Mononuclear cell (primary cell): ENCODE measurements around the gene FSD1. TPM values are rescaled to one million over a fixed set of nuclear protein-coding genes. Genes with fewer than 3 reads are reported as not detected.

Experiments
- H3K27me3 ChIP-seq: 2 replicates; pipeline ENCODE4 v1.6.0; 2011; ENCODE audit warnings: low read length, control low read depth; ENCODE audit not compliant: insufficient read depth
- H3K4me1 ChIP-seq: 2 replicates; pipeline ENCODE4 v1.5.1; 2011; ENCODE audit warnings: mild to moderate bottlenecking, low read length, control low read depth; ENCODE audit not compliant: insufficient read depth
- H3K4me3 ChIP-seq: 2 replicates; pipeline ENCODE4 v1.5.1; 2011; ENCODE audit warnings: mild to moderate bottlenecking, low read length, moderate library complexity
- H3K9me3 ChIP-seq: 2 replicates; pipeline ENCODE4 v1.5.1; 2011; ENCODE audit warnings: low read depth, mild to moderate bottlenecking, control low read depth, low read length
- total RNA-seq: library from RNA; depleted of rRNA; stranded (reverse); fragments of >200 nt; gene quantifications from one replicate; pipeline ENCODE4 v1.2.3, GENCODE V29; 2012

The FSD1 gene
- total RNA-seq, 1 donor: 0.73 TPM

DNA sequence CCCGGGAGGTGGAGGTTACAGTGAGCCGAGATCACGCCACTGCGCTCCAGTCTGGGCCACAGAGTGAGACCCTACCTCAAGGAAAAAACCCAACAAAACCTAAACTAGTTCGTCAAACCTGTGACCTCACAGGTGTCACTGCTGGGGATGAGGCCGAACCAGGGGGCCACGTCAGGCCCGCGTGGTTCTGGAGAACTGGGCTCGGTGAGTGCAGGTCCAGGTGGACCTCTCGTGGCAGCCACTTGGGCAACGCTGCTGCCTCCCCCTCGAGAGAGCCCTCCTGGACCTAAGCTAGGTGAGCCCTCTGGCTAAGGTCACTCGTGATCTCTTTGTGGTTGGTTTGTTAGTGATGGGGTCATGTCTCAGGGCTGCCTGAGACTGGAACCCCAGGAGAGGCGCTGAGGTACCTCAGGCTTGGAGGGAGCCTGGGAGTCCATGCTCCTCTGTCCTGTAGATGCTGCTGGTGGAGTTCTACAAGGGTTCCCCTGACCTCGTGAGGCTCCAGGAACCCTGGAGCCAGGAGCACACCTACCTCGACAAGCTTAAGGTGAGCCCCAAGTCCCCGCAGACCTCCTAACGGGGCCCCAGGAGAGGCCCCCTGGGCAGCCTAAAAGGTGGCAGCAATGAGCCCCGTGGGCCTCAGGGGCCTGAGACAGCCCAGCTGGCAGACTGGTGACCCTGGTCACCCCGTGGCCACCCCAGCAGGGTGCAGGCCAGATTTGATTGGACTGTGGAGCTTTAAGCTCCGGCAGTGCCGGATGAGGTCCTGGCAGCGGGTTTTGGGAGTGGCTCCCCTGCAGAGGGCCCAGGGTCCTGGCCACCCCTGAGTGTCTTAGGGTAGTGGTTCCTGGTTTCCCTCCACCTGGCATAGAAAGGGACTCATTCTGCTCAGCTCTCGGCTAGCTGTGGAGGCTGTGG is 54.6 kb downstream of the FSD1 start:
- Histone ChIP-seq H3K9me3 (no peaks in the 10 kb centered on the region), H3K4me1 (no peaks in the 10 kb centered on the region), H3K4me3 (no peak overlapping the region), H3K27me3 (no peaks in the 10 kb centered on the region)

GRCh38 chr19:4359627-4360000 is 55.2 kb downstream of the FSD1 start:
- Histone ChIP-seq H3K27me3 (no peaks in the 10 kb centered on the region), H3K4me3 (no peak overlapping the region), H3K4me1 (no peaks in the 10 kb centered on the region), H3K9me3 (no peaks in the 10 kb centered on the region)

DNA sequence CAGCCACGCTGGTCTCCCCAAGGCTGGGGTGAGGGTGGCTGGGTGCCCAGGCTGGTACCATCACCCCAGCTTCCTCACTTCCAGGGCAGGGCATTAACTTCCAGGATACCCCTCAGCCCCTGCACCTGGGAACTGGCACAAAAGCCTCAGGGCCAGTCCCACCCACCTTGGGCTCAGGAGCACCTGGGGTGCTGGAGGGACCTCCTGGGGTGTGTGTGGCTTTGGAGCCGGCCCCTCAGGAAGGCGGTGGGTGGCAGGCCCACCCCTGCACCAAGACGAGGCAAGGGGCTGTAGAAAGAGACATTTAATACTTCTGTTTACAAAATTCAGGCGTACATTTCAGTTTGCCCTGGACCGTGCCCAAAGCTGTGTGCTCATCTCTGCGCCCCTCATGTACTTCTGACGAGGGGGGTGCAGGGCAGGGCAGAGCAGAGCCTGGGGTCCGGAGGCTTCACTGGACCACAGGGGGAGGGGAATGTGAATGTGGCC is 55.7 kb downstream of the FSD1 start:
- H3K9me3 ChIP-seq: no peaks in the 10 kb centered on the region
- H3K4me1 ChIP-seq: no peaks in the 10 kb centered on the region

GRCh38 chr19:4360641-4361151 is 56.3 kb downstream of the FSD1 start:
- no peaks in the 10 kb centered on the region for H3K27me3 ChIP-seq

More for the DNA sequence above, 55.7 kb downstream of the FSD1 start:
- no peak overlapping the region for H3K4me3 ChIP-seq
- H3K27me3 ChIP-seq: no peaks in the 10 kb centered on the region

DNA sequence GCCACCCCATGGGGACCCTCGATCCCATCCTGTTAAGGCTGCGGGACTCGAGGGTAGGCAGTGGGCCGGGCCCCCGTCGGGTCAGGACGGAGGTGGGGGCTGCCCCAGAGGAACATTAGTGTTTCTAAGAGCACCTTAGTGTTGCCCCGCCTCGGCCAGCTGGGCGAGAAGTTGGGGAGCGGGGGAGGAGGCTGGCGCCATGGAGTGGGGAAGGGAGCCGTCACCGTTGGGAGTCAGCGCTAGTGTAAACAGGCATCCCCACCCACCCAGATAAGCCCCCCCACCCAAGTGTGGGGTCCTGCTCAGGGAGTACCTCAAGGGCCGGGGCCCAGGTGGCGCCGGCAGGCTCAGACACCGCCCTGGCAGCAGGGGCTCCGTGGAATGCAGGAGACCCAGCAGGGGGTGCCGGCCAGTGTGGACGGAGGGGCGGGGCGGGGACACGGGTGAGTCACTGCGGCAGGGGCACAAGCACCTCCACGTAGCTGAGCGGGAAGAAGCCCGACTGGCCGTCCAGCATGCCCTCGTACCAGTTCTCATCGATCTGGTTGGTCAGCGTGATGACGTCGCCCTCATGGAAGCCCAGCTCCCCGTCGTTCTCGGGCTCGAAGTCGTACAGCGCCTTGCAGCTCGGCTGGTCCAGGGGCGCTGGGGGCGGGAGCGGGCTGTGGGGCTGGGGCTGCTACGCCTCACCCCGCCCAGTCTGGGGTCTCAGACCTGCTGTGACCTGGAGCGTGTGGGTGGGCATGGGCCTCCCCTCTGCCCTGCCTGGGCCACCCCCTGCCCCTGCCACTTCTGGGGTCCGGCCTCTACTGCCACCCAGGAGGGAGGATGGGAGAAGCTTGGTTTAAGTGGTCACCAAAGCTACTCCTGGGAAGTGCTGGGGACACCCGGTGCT is 57.0 kb downstream of the FSD1 start:
- Histone ChIP-seq H3K4me3 (no peak overlapping the region), H3K27me3 (no peaks in the 10 kb centered on the region), H3K9me3 (no peaks in the 10 kb centered on the region), H3K4me1 (no peaks in the 10 kb centered on the region)

More at GRCh38 chr19:4360641-4361151, 56.3 kb downstream of the FSD1 start:
- H3K4me1 ChIP-seq: no peaks in the 10 kb centered on the region
- H3K9me3 ChIP-seq: no peaks in the 10 kb centered on the region
- no peak overlapping the region for H3K4me3 ChIP-seq

GRCh38 chr19:4362101-4362828 is 57.9 kb downstream of the FSD1 start:
- Histone ChIP-seq H3K4me1 (no peaks in the 10 kb centered on the region), H3K27me3 (no peaks in the 10 kb centered on the region), H3K9me3 (no peaks in the 10 kb centered on the region), H3K4me3 (no peak overlapping the region)

GRCh38 chr19:4362831-4363545 is 58.6 kb downstream of the FSD1 start:
- Histone ChIP-seq H3K4me1 (peaks cover 3% of the 10 kb centered on the region), H3K4me3 (no peak overlapping the region), H3K9me3 (no peaks in the 10 kb centered on the region), H3K27me3 (no peaks in the 10 kb centered on the region)

DNA sequence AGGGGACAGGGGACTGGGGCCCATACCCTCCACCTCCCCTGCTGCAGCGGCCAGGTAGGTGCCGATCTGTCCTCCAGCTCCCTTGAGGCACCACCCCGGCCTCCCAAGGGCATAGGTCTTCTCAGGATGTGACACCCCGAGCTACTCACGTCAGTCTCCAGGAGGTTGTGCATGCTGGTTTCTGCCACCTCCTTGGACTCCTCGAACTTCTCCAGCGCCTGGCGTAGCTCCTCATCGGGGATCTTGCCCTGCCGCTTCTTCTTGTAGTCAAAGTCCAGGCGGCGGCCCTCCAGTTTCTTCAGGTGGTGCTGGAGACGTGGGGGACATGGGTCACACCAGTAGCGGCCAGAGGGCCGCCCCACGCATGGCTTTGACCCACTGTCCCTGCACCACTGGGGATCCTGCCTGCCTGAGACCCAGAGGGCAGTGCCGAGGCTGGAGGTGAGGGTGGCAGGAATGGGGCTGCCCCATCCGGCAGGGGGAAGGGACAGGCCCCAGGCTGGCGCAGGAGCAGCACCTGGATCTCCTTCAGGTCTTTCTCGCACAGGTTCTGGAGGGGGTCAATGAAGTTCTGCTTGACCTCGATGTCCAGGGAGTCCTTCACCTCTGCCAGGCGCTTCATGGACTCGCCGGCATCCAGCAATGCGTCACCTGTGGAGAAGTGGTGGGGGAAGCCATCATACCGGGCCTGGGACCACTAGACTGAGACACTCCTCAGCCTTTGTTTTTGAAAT is 59.3 kb downstream of the FSD1 start:
- no peaks in the 10 kb centered on the region for H3K27me3 ChIP-seq
- no peak overlapping the region for H3K4me3 ChIP-seq
- no peaks in the 10 kb centered on the region for H3K9me3 ChIP-seq
- peaks cover 11% of the 10 kb centered on the region for H3K4me1 ChIP-seq

DNA sequence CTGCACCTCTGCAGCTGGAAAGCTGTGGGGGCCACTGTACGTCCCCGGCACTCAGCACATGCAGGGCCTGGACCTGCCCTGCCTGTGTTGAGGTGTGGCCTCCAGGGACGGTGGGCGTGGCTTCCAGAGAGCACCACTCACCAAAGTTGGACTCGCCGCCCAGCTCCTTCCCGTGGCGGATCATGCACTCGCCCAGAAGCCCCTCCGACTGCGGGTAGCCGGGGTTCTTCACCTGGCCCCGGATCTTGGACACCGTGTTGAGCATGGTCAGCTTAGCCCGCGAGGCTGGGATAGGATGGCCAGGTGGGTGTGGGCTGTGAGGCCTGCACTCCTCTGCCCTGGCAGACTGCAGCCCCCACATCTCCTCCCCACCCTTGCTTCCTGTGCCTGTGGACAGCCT is 60.9 kb downstream of the FSD1 start:
- peaks cover 27% of the 10 kb centered on the region for H3K4me1 ChIP-seq
- H3K4me3 ChIP-seq: no peak overlapping the region
- H3K27me3 ChIP-seq: no peaks in the 10 kb centered on the region
- H3K9me3 ChIP-seq: no peaks in the 10 kb centered on the region

- Histone ChIP-seq H3K4me1 (peaks cover 34% of the 10 kb centered on the region), H3K27me3 (no peaks in the 10 kb centered on the region), H3K4me3 (no peak overlapping the region), H3K9me3 (no peaks in the 10 kb centered on the region)
These were observed 61.6 kb downstream of the FSD1 start for GRCh38 chr19:4365791-4366665.

DNA sequence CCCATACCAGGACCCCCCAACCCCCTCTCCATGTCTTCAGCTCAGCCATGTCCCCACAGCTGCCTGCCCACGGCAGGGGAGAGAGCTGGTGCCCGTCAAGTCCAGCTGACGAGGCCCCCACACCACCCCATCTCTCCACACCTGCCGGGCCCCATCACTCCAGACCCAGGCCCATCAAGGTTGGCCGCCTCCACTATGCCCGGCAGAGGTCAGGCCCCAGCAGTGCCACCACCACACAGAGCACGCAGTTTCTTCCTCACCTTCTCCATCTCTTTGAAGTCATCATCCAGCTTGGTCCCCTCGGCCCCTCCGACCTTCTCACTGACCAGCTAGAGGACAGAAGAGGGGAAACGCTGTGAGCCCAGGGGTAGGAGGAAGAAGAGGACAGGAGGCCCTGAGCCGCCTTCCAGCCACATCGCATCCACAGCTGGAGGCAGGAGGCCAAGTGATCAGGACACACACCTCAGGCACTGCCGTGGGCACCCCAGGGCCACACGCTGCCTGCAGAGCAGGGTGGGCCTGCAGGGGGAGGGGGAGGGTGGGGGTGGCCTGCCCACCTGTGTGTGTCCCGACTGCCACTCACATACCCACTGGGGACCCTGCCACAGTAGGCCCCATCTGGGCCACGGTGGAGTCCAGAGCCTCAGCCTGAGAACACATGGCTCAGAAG is 62.4 kb downstream of the FSD1 start:
- Histone ChIP-seq H3K27me3 (no peaks in the 10 kb centered on the region), H3K4me1 (peaks cover 42% of the 10 kb centered on the region), H3K4me3 (no peak overlapping the region), H3K9me3 (no peaks in the 10 kb centered on the region)

GRCh38 chr19:4367336-4367723 is 62.9 kb downstream of the FSD1 start:
- peaks cover 47% of the 10 kb centered on the region for H3K4me1 ChIP-seq
- H3K27me3 ChIP-seq: no peaks in the 10 kb centered on the region

More at GRCh38 chr19:4367336-4367723, 62.9 kb downstream of the FSD1 start:
- Histone ChIP-seq H3K9me3 (no peaks in the 10 kb centered on the region), H3K4me3 (no peak overlapping the region)
